ENCODE results near the gene AGBL1. TPM values are rescaled to one million over a fixed set of nuclear protein-coding genes. Genes with fewer than 3 reads are reported as not detected.

AGBL1 gene
- total RNA-seq, 1 donor from 2014 or later = 0.07 TPM

DNA sequence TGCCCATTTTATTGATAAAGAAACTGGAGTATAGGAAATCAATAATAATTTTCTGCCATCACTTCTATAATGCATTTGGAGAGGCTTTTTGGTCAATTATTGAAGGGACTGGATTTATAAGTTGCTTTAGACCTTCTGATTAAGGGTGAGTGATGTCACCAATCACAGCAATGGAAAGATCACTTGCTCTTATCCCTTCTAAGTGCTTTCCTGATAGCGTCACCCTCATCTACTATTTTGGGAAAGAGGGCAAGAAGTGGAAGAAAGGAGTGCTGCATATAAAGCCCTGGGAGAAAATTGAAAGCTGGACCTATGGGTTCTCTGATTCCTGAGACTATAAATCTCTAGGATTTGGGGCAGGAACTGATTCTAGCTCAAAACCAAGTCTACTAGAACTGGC, 771.3 kb downstream of the AGBL1 start:
- peaks cover 28% of the 10 kb centered on the region for H3K27me3 Mint-ChIP-seq
- no peak overlapping the region for H3K4me3 Mint-ChIP-seq
- DNase-seq (ENCODE audit: extremely low spot score, unreplicated experiment) = no peak
- TF ChIP-seq, protein P1, sequence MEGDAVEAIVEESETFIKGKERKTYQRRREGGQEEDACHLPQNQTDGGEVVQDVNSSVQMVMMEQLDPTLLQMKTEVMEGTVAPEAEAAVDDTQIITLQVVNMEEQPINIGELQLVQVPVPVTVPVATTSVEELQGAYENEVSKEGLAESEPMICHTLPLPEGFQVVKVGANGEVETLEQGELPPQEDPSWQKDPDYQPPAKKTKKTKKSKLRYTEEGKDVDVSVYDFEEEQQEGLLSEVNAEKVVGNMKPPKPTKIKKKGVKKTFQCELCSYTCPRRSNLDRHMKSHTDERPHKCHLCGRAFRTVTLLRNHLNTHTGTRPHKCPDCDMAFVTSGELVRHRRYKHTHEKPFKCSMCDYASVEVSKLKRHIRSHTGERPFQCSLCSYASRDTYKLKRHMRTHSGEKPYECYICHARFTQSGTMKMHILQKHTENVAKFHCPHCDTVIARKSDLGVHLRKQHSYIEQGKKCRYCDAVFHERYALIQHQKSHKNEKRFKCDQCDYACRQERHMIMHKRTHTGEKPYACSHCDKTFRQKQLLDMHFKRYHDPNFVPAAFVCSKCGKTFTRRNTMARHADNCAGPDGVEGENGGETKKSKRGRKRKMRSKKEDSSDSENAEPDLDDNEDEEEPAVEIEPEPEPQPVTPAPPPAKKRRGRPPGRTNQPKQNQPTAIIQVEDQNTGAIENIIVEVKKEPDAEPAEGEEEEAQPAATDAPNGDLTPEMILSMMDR (conservative IDR thresholded peaks at IDR 0.05) = no peak
- no peak overlapping the region for H3K27ac Mint-ChIP-seq
- no peaks in the 10 kb centered on the region for H3K36me3 Mint-ChIP-seq
- H3K4me1 Mint-ChIP-seq (ENCODE audit: unreplicated experiment) = peaks cover under 1% of the 10 kb centered on the region
- peaks cover 3% of the 10 kb centered on the region for H3K9me3 Mint-ChIP-seq

DNA sequence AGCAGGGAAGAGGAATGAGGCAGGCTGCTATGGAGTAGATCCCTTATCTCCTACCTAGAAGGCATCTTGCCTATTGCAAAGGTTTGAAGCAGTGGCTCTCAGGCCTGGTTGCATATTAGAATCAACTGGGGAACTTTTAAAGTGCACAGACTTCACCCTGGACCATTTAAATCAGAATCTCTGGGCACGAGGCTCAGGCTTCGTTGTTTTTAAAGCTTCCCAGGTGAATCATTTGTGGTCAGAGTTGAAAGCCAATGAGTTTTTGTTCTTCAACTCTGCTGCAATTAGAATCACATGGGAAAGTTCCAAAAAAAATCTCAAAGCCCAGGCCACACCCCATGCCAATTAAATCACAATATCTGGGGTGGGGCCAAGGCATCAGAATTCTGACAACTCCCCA, 773.1 kb downstream of the AGBL1 start:
- Mint-ChIP-seq H3K4me3 (no peak overlapping the region), H3K36me3 (no peaks in the 10 kb centered on the region), H3K9me3 (no peaks in the 10 kb centered on the region), H3K27me3 (peaks cover 38% of the 10 kb centered on the region), H3K4me1 (ENCODE audit: unreplicated experiment) (peaks cover 4% of the 10 kb centered on the region), H3K27ac (no peak overlapping the region)
- no peak for DNase-seq (ENCODE audit: extremely low spot score, unreplicated experiment)
- TF ChIP-seq, protein P1 (conservative IDR thresholded peaks at IDR 0.05) = no peak

DNA sequence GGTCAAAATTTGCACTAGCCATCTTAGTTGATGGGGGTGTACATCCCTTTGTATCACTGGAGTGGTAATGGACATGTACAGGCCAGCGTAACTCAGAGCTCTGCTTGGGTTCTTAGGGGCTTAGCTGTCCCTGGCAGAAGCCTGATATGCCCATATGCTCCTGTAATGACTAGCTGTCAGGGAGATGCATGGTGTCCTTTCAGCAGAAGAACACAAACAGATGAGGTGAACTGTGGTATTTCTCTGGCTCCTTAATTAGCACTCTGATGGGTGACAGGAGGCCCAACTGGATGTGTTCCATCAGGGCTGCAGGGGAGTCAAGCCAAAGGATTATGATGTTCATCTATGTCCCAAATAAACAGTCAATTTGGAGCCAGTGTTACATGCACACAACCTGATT, 774.5 kb downstream of the AGBL1 start:
- Mint-ChIP-seq H3K4me3 (no peak overlapping the region), H3K27ac (no peak overlapping the region)
- no peak for DNase-seq (ENCODE audit: extremely low spot score, unreplicated experiment)

DNA sequence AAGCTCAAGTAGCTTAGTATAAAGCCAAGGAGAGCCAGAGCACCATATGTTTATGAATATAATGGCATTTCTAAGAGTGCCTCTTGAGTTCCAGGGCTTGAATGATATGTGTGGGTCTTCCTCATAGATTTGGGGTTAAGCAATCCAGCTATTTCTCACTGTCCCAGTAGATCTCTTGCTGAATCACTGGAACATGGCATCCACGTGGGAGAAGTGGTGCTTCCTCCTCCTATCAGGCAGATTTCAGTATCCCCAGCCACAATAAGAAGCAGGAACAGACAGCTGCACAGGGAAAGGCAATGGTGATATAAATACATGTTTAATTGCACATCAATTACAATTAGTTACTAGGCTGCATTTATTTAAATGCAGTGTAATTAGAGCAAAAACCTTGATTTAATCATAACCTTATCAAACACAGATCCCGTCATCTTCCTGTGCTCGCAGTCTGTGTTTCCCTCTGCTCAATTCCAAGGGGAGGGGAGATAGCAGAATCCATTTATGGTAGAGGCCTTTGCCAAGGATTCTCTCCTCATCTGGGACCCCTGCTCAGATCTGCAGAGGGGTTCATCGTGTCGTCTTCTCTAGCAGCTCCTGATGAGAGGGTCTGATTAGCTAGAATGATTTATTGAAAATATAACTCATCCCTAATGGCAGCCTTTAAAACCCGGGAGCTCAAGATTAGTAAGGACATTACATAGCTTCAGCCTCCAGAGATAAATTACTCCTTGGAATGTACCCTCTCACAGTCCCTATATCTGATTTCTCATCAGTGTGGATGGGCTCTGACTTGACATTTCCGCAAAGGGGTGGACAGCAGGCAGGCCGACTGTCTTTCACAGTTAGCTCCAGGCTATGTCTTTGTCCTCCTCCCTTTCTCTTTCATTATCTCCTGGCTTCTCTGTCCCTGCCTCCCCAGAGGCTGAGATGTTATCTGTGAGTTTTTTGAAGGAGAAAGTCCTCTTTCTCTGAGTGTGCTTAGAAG, 775.9 kb downstream of the AGBL1 start:
- Mint-ChIP-seq H3K36me3 (no peaks in the 10 kb centered on the region), H3K9me3 (no peaks in the 10 kb centered on the region), H3K4me3 (no peak overlapping the region), H3K4me1 (ENCODE audit: unreplicated experiment) (peaks cover 4% of the 10 kb centered on the region), H3K27me3 (peaks cover 28% of the 10 kb centered on the region), H3K27ac (no peak overlapping the region)
- no peak for DNase-seq (ENCODE audit: extremely low spot score, unreplicated experiment)
- TF ChIP-seq, protein P1 (conservative IDR thresholded peaks at IDR 0.05) = no peak

More for the DNA sequence above, 774.5 kb downstream of the AGBL1 start:
- no peaks in the 10 kb centered on the region for H3K36me3 Mint-ChIP-seq
- H3K4me1 Mint-ChIP-seq (ENCODE audit: unreplicated experiment) = peaks cover 4% of the 10 kb centered on the region
- TF ChIP-seq, protein P1 (conservative IDR thresholded peaks at IDR 0.05) = no peak
- H3K9me3 Mint-ChIP-seq = no peaks in the 10 kb centered on the region
- peaks cover 34% of the 10 kb centered on the region for H3K27me3 Mint-ChIP-seq

DNA sequence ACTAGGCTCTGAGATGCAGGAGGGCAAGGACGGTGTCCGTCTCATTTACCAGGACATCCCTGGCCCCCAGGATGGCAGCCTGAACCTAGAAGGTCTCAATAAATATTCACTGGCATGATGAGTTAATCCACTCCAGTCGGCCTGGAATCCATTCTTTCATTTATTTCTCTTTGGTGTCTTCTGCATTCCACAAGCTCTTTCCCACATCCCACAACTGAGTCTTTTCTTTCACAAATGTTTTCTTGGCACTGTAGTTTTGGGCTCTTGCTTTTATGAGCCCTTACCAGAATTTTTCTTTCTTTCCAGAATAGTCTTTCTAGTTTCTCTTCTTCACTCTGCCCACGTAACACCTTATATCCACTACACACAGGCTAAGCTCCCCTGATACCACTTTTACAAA, 778.0 kb downstream of the AGBL1 start:
- Mint-ChIP-seq H3K27ac (no peak overlapping the region), H3K4me3 (no peak overlapping the region), H3K9me3 (no peaks in the 10 kb centered on the region), H3K27me3 (peaks cover 19% of the 10 kb centered on the region), H3K36me3 (no peaks in the 10 kb centered on the region), H3K4me1 (ENCODE audit: unreplicated experiment) (peaks cover 4% of the 10 kb centered on the region)
- DNase-seq (ENCODE audit: extremely low spot score, unreplicated experiment) = no peak
- TF ChIP-seq, protein P1 (conservative IDR thresholded peaks at IDR 0.05) = no peak

Measured in type B pancreatic cell (in vitro differentiated cells).